HG02981 (cell line): ENCODE measurements around the gene ACAT2.
"Not testable (repeated sequence)": the region's sequence is repeated elsewhere in the genome, so short reads cannot be mapped to it uniquely, and the experiment has no call there.

ENCODE experiments used
- ATAC-seq: cut with Tn5 transposase; IDR thresholded peaks from one replicate; pipeline ENCODE4 v1.9.1; 2021; ENCODE audit warnings: mild to moderate bottlenecking, moderate library complexity; ENCODE audit not compliant: unreplicated experiment

ACAT2 gene

DNA sequence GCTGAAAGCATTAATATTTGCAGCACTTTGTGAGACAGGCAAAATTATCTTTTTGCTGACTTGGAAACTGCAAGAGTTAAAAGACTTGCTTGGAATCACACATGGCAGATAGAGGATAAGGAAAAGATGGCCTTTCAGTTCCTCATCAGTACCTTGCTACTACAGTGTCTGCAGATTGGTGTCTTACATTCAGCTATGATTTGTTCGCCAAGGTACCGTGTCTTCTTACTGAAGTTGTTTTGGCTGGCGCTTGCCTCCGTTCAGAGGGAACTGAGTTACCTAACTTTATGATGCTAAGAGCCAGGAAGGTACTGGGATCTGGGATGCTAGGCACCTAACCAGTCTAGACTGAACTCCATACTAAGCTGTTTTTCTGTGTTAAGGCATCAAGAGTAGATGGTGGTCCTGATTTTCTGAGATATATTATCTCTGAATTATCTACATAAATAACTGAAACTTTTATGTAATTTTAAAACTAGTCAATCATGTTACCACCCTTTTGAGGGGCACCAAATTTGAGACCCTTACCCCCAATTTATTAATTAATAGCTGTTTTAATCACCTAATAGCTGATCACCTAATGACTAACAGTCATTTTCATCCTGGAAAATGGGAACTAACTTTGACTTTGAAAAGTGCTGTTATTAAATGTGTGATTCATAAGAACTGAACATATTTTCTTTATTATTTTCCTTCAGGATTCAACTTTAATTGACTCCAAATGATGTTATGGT lies 32.1 kb upstream of the ACAT2 start:
- ATAC-seq, result no peak

DNA sequence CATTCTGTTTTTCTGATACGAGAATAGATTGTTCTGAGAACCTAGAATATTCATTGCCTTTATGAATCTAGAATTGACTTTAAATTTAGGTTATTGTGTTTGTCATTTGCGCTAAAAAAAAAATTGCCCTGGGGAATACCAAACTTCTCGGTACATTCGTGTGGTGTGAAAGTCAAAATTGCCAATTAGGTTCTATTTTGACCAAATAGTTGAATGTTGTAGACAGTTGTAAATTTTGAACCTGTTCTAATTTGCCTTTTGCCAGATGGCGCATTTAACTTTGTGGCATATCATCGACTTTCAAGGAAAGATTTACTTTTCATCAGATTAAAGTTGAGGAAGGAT lies 31.5 kb upstream of the ACAT2 start:
- no peak for ATAC-seq

GRCh38 chr6:159732550-159732949 lies 29.3 kb upstream of the ACAT2 start:
- not testable (repeated sequence) for ATAC-seq

GRCh38 chr6:159733395-159733794 lies 28.4 kb upstream of the ACAT2 start:
- ATAC-seq, result not testable (repeated sequence)

GRCh38 chr6:159736908-159737307 lies 24.9 kb upstream of the ACAT2 start:
- no peak for ATAC-seq

- ATAC-seq, result no peak
Observed at GRCh38 chr6:159739341-159739740, 22.5 kb upstream of the ACAT2 start.

DNA sequence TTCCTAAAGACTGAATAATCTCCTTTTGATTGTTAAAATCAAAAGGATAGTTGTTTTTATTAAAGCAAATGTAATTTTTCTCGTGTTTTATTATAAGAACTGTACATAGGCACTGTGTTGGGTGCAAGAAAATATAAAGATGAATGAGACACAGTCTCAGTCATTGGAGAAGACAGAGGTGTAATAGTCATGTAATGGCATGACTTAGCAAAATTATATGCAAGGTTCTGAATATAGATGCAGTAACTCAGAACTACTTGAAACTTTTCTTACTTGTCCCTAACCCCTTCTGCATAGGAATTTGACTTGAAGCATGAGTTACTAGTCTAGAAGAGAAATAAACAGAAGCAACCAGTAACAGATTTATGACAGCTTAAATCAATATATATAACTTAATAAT lies 19.7 kb upstream of the ACAT2 start:
- ATAC-seq, result no peak

- ATAC-seq, result no peak
Observed at GRCh38 chr6:159745081-159745480, 16.8 kb upstream of the ACAT2 start.

DNA sequence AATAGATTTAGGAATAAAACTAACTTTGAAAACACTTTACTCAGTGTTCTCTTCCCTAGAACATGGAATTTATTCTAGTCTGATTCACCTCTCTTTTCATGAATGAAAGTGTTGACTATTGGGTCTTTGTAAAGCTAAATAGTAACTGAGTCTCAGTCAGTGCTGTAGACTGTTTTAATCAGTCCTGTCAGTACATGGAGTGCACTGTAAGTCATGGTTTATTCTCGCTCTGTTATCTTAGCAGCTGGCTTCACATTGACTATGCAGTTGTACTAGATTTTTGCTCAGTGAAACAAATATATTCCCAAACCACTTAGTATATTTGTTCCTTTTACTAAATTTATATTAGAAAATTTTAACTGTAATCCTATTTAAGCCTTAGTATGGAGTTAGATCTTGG lies 15.1 kb upstream of the ACAT2 start:
- no peak for ATAC-seq

DNA sequence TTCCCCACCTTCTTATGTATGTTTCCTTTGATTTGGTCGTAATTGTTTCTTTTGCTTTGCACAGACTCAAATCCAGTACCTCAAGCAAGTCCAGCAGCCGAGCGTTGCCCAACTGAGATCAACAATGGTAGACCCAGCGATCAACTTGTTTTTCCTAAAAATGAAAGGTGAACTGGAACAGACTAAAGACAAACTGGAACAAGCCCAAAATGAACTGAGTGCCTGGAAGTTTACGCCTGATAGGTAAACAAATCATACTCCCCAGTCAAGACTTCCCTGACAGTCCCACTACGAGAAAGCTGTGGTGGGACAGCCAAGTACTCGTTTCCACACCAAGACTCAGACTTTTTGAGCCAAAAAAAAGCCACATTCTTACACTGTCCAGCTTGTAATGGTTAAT lies 13.7 kb upstream of the ACAT2 start:
- not testable (repeated sequence) for ATAC-seq

GRCh38 chr6:159751448-159751847 lies 10.4 kb upstream of the ACAT2 start:
- no peak for ATAC-seq

DNA sequence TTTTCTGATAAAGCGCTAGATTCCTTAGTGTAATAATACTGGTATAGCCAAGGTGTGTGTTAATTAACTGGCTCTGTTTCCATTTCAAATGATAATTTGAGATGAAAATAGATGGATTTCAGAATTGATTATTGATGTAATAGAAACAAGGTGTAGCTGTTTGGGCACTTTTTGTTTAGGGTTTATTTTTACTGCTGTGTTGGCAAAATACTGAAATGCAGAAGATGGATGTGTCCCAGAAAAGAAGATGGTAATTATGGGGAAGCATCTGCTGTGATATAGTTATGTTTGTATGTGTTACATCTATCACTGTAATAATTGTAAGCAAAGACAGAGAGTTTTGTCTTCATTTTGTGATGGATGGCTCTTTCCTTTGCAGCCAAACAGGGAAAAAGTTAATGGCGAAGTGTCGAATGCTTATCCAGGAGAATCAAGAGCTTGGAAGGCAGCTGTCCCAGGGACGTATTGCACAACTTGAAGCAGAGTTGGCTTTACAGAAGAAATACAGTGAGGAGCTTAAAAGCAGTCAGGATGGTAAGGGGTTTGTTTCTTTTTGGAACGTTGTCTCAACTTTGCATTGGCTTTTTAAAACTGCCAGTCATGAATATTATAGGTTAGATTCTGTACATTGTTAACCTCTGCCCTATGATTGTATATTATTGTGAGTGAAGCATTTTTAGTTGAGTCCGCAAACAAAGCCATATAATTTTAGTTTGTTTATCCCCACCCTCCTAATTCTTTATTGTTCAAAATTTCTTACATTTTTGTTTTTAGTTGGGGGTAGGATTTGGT lies 8.6 kb upstream of the ACAT2 start:
- no peak for ATAC-seq

- ATAC-seq, result no peak
Observed at GRCh38 chr6:159754401-159754800, 7.4 kb upstream of the ACAT2 start.

DNA sequence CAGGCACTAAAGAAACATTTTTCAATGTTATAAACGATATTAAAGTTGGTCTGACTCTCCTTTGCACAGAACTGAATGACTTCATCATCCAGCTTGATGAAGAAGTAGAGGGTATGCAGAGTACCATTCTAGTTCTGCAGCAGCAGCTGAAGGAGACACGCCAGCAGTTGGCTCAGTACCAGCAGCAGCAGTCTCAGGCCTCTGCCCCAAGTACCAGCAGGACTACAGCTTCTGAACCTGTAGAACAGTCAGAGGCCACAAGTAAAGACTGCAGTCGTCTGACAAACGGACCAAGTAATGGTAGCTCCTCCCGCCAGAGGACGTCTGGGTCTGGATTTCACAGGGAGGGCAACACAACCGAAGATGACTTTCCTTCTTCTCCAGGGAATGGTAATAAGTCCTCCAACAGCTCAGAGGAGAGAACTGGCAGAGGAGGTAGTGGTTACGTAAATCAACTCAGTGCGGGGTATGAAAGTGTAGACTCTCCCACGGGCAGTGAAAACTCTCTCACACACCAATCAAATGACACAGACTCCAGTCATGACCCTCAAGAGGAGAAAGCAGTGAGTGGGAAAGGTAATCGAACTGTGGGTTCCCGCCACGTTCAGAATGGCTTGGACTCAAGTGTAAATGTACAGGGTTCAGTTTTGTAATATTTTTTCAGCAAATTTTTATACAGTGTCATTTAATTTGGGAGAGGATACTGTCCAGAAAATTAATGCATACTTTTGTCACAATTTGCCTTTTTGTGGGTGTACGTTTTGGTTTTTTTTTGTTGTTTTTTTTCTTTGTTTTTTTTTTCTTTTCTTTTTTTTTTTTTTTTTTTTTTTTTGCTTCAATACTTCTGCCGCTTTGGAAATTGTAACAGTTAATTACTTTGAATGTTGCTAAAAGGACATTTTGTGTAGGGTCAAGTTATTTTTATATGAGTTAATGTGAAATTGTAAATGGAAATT lies 6.6 kb upstream of the ACAT2 start:
- ATAC-seq, result no peak

DNA sequence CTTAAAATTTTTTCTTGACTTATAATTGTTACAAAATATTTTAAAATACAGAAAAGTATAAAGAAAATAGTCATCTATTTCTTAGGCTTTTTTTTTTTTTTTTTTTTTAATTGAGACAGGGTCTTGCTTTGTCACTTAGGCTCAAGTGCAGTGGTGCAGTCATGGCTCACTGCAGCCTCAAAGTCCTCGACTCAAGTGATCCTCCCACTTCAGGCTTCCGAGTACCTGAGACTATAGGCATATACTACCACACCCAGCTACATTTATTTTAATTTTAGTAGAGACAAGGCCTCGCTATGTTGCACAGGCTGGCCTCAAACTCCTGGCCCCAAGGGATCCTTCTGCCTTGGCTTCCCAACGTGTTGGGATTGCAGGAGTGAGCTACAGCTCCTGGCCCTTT lies 5.3 kb upstream of the ACAT2 start:
- ATAC-seq, result no peak

DNA sequence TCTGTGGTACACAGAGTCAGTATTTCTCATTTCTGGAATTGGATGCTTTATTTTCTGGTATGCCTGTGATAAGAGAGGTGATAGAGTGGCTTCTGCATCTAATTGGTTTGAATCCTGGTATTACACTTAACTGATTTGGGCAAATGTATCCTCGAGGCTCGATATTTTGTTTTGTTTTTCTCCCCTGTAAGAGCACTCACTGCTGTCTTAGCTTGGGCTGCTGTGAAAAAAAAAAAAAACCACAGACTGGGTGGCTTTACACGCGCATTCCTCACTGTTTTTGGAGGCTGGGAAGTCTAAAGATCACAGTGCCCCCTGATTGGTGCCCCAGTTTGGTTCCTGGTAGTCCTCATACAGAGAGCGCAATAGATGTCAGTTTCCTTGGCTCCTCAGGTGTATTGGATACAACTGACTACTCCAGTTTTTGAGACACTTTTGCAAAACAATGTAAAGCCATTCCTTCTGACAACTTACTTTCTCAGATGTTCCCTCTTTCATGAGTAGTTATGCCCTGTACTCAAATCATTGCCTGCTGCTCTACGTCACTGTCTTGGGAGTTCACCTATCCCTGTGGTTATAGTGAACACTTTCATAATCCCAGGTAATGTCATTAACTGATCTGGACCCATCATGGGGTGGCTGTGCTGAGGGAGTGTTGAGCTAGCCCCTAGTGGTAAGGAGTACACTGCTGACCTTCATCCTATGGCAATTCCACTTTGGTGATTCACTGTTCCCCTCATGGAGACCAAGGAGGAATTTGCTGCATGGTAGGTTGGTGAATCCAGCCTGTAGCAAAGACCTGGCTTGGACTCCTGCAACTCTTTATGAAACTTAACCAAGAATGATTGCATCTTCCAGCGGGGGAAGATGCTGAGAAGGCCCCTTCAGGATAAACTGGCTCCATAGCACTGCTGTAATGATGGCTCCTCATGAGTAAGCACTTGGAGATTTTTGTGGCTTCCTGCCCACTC lies 3.5 kb upstream of the ACAT2 start:
- ATAC-seq, result no peak

GRCh38 chr6:159759645-159760044 lies 2.2 kb upstream of the ACAT2 start:
- ATAC-seq, result no peak

- no peak for ATAC-seq
Observed at GRCh38 chr6:159760602-159761057, 1.2 kb upstream of the ACAT2 start.

GRCh38 chr6:159761129-159761872 lies 544 bp upstream of the ACAT2 start:
- peak; percentile 3 for ATAC-seq
